GM23248 (cell line): ENCODE data around the gene M1AP. TPM values are rescaled to one million over a fixed set of nuclear protein-coding genes. Genes with fewer than 3 reads are reported as not detected.

Experiments
- DNase-seq: peaks from one replicate; pipeline ENCODE4 v3.0.0-alpha.2; 2015
- H2AFZ ChIP-seq: fragments of 200-600 bp; sonication (generic); 2 replicates; pipeline ENCODE4 v1.6.1; 2016; ENCODE audit warnings: antibody characterized with exemption
- H3F3A ChIP-seq: fragments of 200-600 bp; sonication (generic); 2 replicates; pipeline ENCODE4 v1.6.1; 2016; ENCODE audit warnings: mild to moderate bottlenecking, antibody characterized with exemption, mixed run types; ENCODE audit not compliant: insufficient read depth
- H3K27ac ChIP-seq: fragments of 200-600 bp; sonication (generic); 2 replicates; pipeline ENCODE4 v1.5.1; 2016; ENCODE audit warnings: mild to moderate bottlenecking
- H3K27me3 ChIP-seq: fragments of 200-600 bp; sonication (generic); replicated peaks from 2 replicates; pipeline ENCODE4 v1.6.1; 2016; ENCODE audit warnings: mild to moderate bottlenecking; ENCODE audit not compliant: insufficient read depth
- H3K36me3 ChIP-seq: fragments of 200-600 bp; sonication (generic); 2 replicates; pipeline ENCODE4 v1.6.1; 2016; ENCODE audit warnings: low read depth, mild to moderate bottlenecking
- H3K4me1 ChIP-seq: fragments of 200-600 bp; sonication (generic); 2 replicates; pipeline ENCODE4 v1.6.1; 2016; ENCODE audit warnings: mild to moderate bottlenecking; ENCODE audit not compliant: insufficient read depth
- H3K4me2 ChIP-seq: fragments of 200-600 bp; sonication (generic); one replicate; pipeline ENCODE4 v1.6.1; 2016; ENCODE audit warnings: mild to moderate bottlenecking; ENCODE audit not compliant: unreplicated experiment
- H3K4me3 ChIP-seq: fragments of 200-600 bp; sonication (generic); 2 replicates; pipeline ENCODE4 v1.5.1; 2016; ENCODE audit warnings: mild to moderate bottlenecking
- H3K79me2 ChIP-seq: fragments of 200-600 bp; sonication (generic); 2 replicates; pipeline ENCODE4 v1.6.1; 2016; ENCODE audit warnings: mild to moderate bottlenecking; ENCODE audit not compliant: insufficient read depth
- H3K9ac ChIP-seq: fragments of 200-600 bp; sonication (generic); 2 replicates; pipeline ENCODE4 v1.6.1; 2016; ENCODE audit warnings: mild to moderate bottlenecking
- H3K9me2 ChIP-seq: fragments of 200-600 bp; sonication (generic); 2 replicates; pipeline ENCODE4 v1.6.1; 2016; ENCODE audit warnings: mixed run types, mild to moderate bottlenecking, moderate library complexity; ENCODE audit not compliant: insufficient read depth
- H3K9me3 ChIP-seq: fragments of 200-600 bp; sonication (generic); one replicate; pipeline ENCODE4 v1.6.1; 2017; ENCODE audit warnings: low read depth
- H4K20me1 ChIP-seq: fragments of 200-600 bp; sonication (generic); 2 replicates; pipeline ENCODE4 v1.6.0; 2016; ENCODE audit not compliant: insufficient read depth
- EZH2 ChIP-seq: fragments of 200-600 bp; sonication (generic); IDR thresholded peaks from 2 replicates; pipeline ENCODE4 v1.6.1; 2018; ENCODE audit warnings: antibody characterized with exemption, mild to moderate bottlenecking; ENCODE audit not compliant: insufficient read depth, poor library complexity, severe bottlenecking
- EZH2phosphoT487 ChIP-seq: fragments of 200-600 bp; sonication (generic); IDR thresholded peaks from 2 replicates; pipeline ENCODE4 v1.6.1; 2018; ENCODE audit warnings: antibody characterized with exemption, moderate library complexity, mild to moderate bottlenecking, low read depth; ENCODE audit not compliant: insufficient read depth
- WGBS, 2 experiments: methylation state at CpG; one replicate each; pipeline ENCODE4 v1.1.6; 2015 to 2017; ENCODE audit warnings: low lambda C conversion rate in 2 of 2, low coverage in 1 of 2; ENCODE audit errors: missing lambda C conversion rate in 2 of 2; 5-methylcytosine and 5-hydroxymethylcytosine counted together
- in situ Hi-C: fragments of 300-500 bp; cut with MboI; formaldehyde crosslinking; loops from 2 replicates; pipeline ENCODE4 v1.15.0; 2020
- polyA plus RNA-seq: library from polyadenylated mRNA; unstranded; fragments of >200 nt; fragmentation: Nextera tagmentation; extraction: Ambion mirVana; gene quantifications from 2 replicates; pipeline ENCODE4 v1.2.1, GENCODE V29; 2016
- total RNA-seq: library from RNA; depleted of rRNA; stranded (reverse); fragments of >200 nt; shearing (Covaris generic); gene quantifications from 2 replicates; pipeline ENCODE4 v1.2.3, GENCODE V29; 2014

Gene M1AP
- total and polyA plus RNA-seq, 2 experiments from 2014 or later: 0.18 to 1.5 TPM

- no peaks in the 10 kb centered on the region for H3K9me2 ChIP-seq
- no peaks in the 10 kb centered on the region for H3F3A ChIP-seq
- H3K4me2 ChIP-seq: no peak overlapping the region
- no peak overlapping the region for H3K27ac ChIP-seq
- H3K36me3 ChIP-seq: no peaks in the 10 kb centered on the region
- peaks cover 6% of the 10 kb centered on the region; the same call in 1 of the 2 replicates for H3K4me1 ChIP-seq
- WGBS, 2 experiments: 55 to 67% methylated on average over 1 of the region's 1 CpG
- in situ Hi-C loops: loop anchor here (25.0 kb wide), 1 partner anchor 694 kb away; no protein-coding TSS in a partner anchor
- no peaks in the 10 kb centered on the region for H4K20me1 ChIP-seq
- no peaks in the 10 kb centered on the region for H3K79me2 ChIP-seq
- H2AFZ ChIP-seq: no peak overlapping the region
- no peak overlapping the region for H3K4me3 ChIP-seq
- H3K9ac ChIP-seq: no peak overlapping the region
- H3K9me3 ChIP-seq: no peaks in the 10 kb centered on the region
- TF ChIP-seq EZH2phosphoT487: no peak
- TF ChIP-seq EZH2: no peak
- DNase-seq: no peak
- no peaks in the 10 kb centered on the region for H3K27me3 ChIP-seq
These were observed 45.5 kb upstream of the M1AP start for GRCh38 chr2:74693668-74694067.

GRCh38 chr2:74693213-74693612, 45.1 kb upstream of the M1AP start:
- H3K9ac ChIP-seq: no peak overlapping the region
- TF ChIP-seq EZH2phosphoT487 (no peak), EZH2 (no peak)
- H3K4me1 ChIP-seq: peaks cover 6% of the 10 kb centered on the region; the same call in 1 of the 2 replicates
- H3K36me3 ChIP-seq: no peaks in the 10 kb centered on the region
- in situ Hi-C loops: loop anchor here (25.0 kb wide), 1 partner anchor 694 kb away; no protein-coding TSS in a partner anchor
- no peaks in the 10 kb centered on the region for H3F3A ChIP-seq
- H3K9me2 ChIP-seq: no peaks in the 10 kb centered on the region
- H2AFZ ChIP-seq: no peak overlapping the region
- H3K79me2 ChIP-seq: no peaks in the 10 kb centered on the region
- DNase-seq: no peak
- H3K4me3 ChIP-seq: no peak overlapping the region
- no peaks in the 10 kb centered on the region for H3K9me3 ChIP-seq
- no peaks in the 10 kb centered on the region for H3K27me3 ChIP-seq
- H4K20me1 ChIP-seq: no peaks in the 10 kb centered on the region
- H3K4me2 ChIP-seq: no peak overlapping the region
- no peak overlapping the region for H3K27ac ChIP-seq

GRCh38 chr2:74691929-74692328, 43.8 kb upstream of the M1AP start:
- Histone ChIP-seq H3K27me3 (no peaks in the 10 kb centered on the region), H3K9me2 (no peaks in the 10 kb centered on the region), H3F3A (no peaks in the 10 kb centered on the region), H3K4me3 (no peak overlapping the region), H3K4me2 (no peak overlapping the region), H3K27ac (no peak overlapping the region), H4K20me1 (no peaks in the 10 kb centered on the region), H3K9ac (no peak overlapping the region), H3K4me1 (peaks cover 3% of the 10 kb centered on the region; the same call in 1 of the 2 replicates), H3K79me2 (no peaks in the 10 kb centered on the region), H3K9me3 (no peaks in the 10 kb centered on the region), H2AFZ (no peak overlapping the region), H3K36me3 (no peaks in the 10 kb centered on the region)
- 68 to 70% methylated on average over 5 of the region's 5 CpGs for WGBS, 2 experiments
- DNase-seq: no peak
- in situ Hi-C loops: loop anchor here (25.0 kb wide), 1 partner anchor 695 kb away; no protein-coding TSS in a partner anchor
- TF ChIP-seq EZH2phosphoT487 (no peak), EZH2 (no peak)

- no peaks in the 10 kb centered on the region for H3K36me3 ChIP-seq
- H3K9ac ChIP-seq: no peak overlapping the region
- H3K4me3 ChIP-seq: no peak overlapping the region
- H3K9me3 ChIP-seq: no peaks in the 10 kb centered on the region
- no peak overlapping the region for H3K4me2 ChIP-seq
- H3F3A ChIP-seq: no peaks in the 10 kb centered on the region
- in situ Hi-C loops: loop anchor here (25.0 kb wide), 1 partner anchor 697 kb away; no protein-coding TSS in a partner anchor
- H3K27ac ChIP-seq: no peak overlapping the region
- H3K9me2 ChIP-seq: no peaks in the 10 kb centered on the region
- H4K20me1 ChIP-seq: no peaks in the 10 kb centered on the region
- DNase-seq: peak; percentile 82
- H3K4me1 ChIP-seq: no peaks in the 10 kb centered on the region
- H2AFZ ChIP-seq: no peak overlapping the region
- H3K27me3 ChIP-seq: no peaks in the 10 kb centered on the region
- H3K79me2 ChIP-seq: no peaks in the 10 kb centered on the region
- 2% methylated on average over 4 of the region's 4 CpGs for WGBS, 2 experiments
- TF ChIP-seq EZH2phosphoT487: no peak
- TF ChIP-seq EZH2: no peak
These were observed 42.4 kb upstream of the M1AP start for GRCh38 chr2:74690571-74690970.

- 71 to 75% methylated on average over 3 of the region's 3 CpGs for WGBS, 2 experiments
- H3K27ac ChIP-seq: no peak overlapping the region
- no peak for DNase-seq
These were observed 41.5 kb upstream of the M1AP start for GRCh38 chr2:74689671-74690070.

More at GRCh38 chr2:74689671-74690070, 41.5 kb upstream of the M1AP start:
- Histone ChIP-seq H3F3A (no peaks in the 10 kb centered on the region), H4K20me1 (no peaks in the 10 kb centered on the region), H3K9me2 (no peaks in the 10 kb centered on the region), H3K9ac (no peak overlapping the region), H3K79me2 (no peaks in the 10 kb centered on the region), H2AFZ (no peak overlapping the region), H3K27me3 (no peaks in the 10 kb centered on the region), H3K4me2 (no peak overlapping the region), H3K36me3 (no peaks in the 10 kb centered on the region), H3K9me3 (no peaks in the 10 kb centered on the region), H3K4me1 (no peaks in the 10 kb centered on the region), H3K4me3 (no peak overlapping the region)
- TF ChIP-seq EZH2 (no peak), EZH2phosphoT487 (no peak)
- in situ Hi-C loops: loop anchor here (25.0 kb wide), 1 partner anchor 698 kb away; no protein-coding TSS in a partner anchor
